WTC11 (cell line): ENCODE data around the gene ZNRF2. TPM values are rescaled to one million over a fixed set of nuclear protein-coding genes. Genes with fewer than 3 reads are reported as not detected.

Experiments
- ATAC-seq: fragments of 200-7000 bp; cut with Tn5 transposase; 2 replicates; pipeline ENCODE4 v1.10.0; 2021; ENCODE audit warnings: mild to moderate bottlenecking, moderate library complexity
- CTCF ChIA-PET: fragments of 300-600 bp; sonication (Branson Sonifier 250); formaldehyde crosslinking; loops from one replicate; lab custom pipeline; 2021; ENCODE audit warnings: antibody characterized with exemption; lab: Charles Lee
- POLR2A ChIA-PET: fragments of 350-600 bp; sonication (Branson Sonifier 250); formaldehyde crosslinking; loops from one replicate; lab custom pipeline; 2021; ENCODE audit warnings: antibody characterized with exemption; lab: Charles Lee
- DNase-seq: peaks from one replicate; pipeline ENCODE4 v3.0.0; 2021; ENCODE audit warnings: low spot score
- H3K27ac Mint-ChIP-seq: 2 replicates; pipeline ENCODE4 v1.8.0; 2021; ENCODE audit warnings: mixed read lengths
- H3K27me3 Mint-ChIP-seq: 2 replicates; pipeline ENCODE4 v1.8.0; 2021; ENCODE audit warnings: low read depth, mild to moderate bottlenecking, moderate library complexity, mixed read lengths
- H3K36me3 Mint-ChIP-seq: 2 replicates; pipeline ENCODE4 v1.8.0; 2021; ENCODE audit warnings: mixed read lengths
- H3K4me1 Mint-ChIP-seq: 2 replicates; pipeline ENCODE4 v1.8.0; 2022; ENCODE audit warnings: mixed read lengths
- H3K4me3 Mint-ChIP-seq: 2 replicates; pipeline ENCODE4 v1.8.0; 2021; ENCODE audit warnings: mild to moderate bottlenecking, moderate library complexity, mixed read lengths
- H3K9me3 Mint-ChIP-seq: 2 replicates; pipeline ENCODE4 v1.8.0; 2021; ENCODE audit warnings: mixed read lengths
- ATF2 ChIP-seq: sonication (generic); formaldehyde crosslinking; IDR thresholded peaks from 2 replicates; pipeline ENCODE4 v1.8.1; 2022; ENCODE audit warnings: low read depth, missing genetic modification reagents, borderline replicate concordance
- CBFB ChIP-seq: sonication (generic); formaldehyde crosslinking; IDR thresholded peaks from 2 replicates; pipeline ENCODE4 v1.8.1; 2022; ENCODE audit warnings: mild to moderate bottlenecking, low read depth, missing genetic modification reagents
- CDX4 ChIP-seq: fragments of 250-450 bp; sonication (Bioruptor Pico); IDR thresholded peaks from 2 replicates; pipeline ENCODE4 v1.9.0; 2021; ENCODE audit warnings: moderate library complexity, mild to moderate bottlenecking, inconsistent platforms, borderline replicate concordance
- E2F5 ChIP-seq: sonication (generic); formaldehyde crosslinking; IDR thresholded peaks from 2 replicates; pipeline ENCODE4 v1.8.1; 2022; ENCODE audit warnings: mild to moderate bottlenecking, moderate library complexity, missing genetic modification reagents
- ESRRA ChIP-seq: sonication (generic); formaldehyde crosslinking; IDR thresholded peaks from 2 replicates; pipeline ENCODE4 v1.8.1; 2022; ENCODE audit warnings: mild to moderate bottlenecking, missing genetic modification reagents, borderline replicate concordance
- FOXJ3 ChIP-seq: sonication (generic); formaldehyde crosslinking; IDR thresholded peaks from 2 replicates; pipeline ENCODE4 v1.9.0; 2021; ENCODE audit warnings: missing genetic modification reagents, mild to moderate bottlenecking, borderline replicate concordance
- GRHL2 ChIP-seq: fragments of 250-450 bp; sonication (Bioruptor Pico); IDR thresholded peaks from 2 replicates; pipeline ENCODE4 v1.8.0; 2022; ENCODE audit warnings: mild to moderate bottlenecking, moderate library complexity; ENCODE audit not compliant: insufficient replicate concordance, severe bottlenecking
- HMGA2 ChIP-seq: fragments of 250-450 bp; sonication (Bioruptor Pico); IDR thresholded peaks from 2 replicates; pipeline ENCODE4 v1.4.0; 2021; ENCODE audit warnings: mild to moderate bottlenecking, moderate library complexity
- IRF2 ChIP-seq: sonication (generic); formaldehyde crosslinking; IDR thresholded peaks from 2 replicates; pipeline ENCODE4 v1.8.0; 2022; ENCODE audit warnings: low read depth, missing genetic modification reagents, borderline replicate concordance
- KAT7 ChIP-seq: sonication (generic); formaldehyde crosslinking; IDR thresholded peaks from 2 replicates; pipeline ENCODE4 v1.8.1; 2023; ENCODE audit warnings: missing genetic modification reagents, mild to moderate bottlenecking, borderline replicate concordance
- MAX ChIP-seq: sonication (generic); formaldehyde crosslinking; IDR thresholded peaks from 2 replicates; pipeline ENCODE4 v1.8.0; 2022; ENCODE audit warnings: mild to moderate bottlenecking, missing genetic modification reagents
- MLX ChIP-seq: sonication (generic); formaldehyde crosslinking; IDR thresholded peaks from 2 replicates; pipeline ENCODE4 v1.8.1; 2023; ENCODE audit warnings: mild to moderate bottlenecking, missing genetic modification reagents, moderate library complexity
- MXD4 ChIP-seq: fragments of 250-450 bp; sonication (Bioruptor Pico); IDR thresholded peaks from 2 replicates; pipeline ENCODE4 v1.8.0; 2021; ENCODE audit warnings: mild to moderate bottlenecking, moderate library complexity, borderline replicate concordance
- PRRX2 ChIP-seq: fragments of 250-450 bp; sonication (Bioruptor Pico); IDR thresholded peaks from 2 replicates; pipeline ENCODE4 v1.8.0; 2021; ENCODE audit warnings: mild to moderate bottlenecking
- RORB ChIP-seq: fragments of 250-450 bp; sonication (Bioruptor Pico); IDR thresholded peaks from 2 replicates; pipeline ENCODE4 v1.9.0; 2021; ENCODE audit warnings: mild to moderate bottlenecking
- TEAD1 ChIP-seq: sonication (generic); formaldehyde crosslinking; IDR thresholded peaks from 2 replicates; pipeline ENCODE4 v1.8.0; 2022; ENCODE audit warnings: mild to moderate bottlenecking, missing genetic modification reagents
- TEAD4 ChIP-seq: sonication (generic); formaldehyde crosslinking; IDR thresholded peaks from 2 replicates; pipeline ENCODE4 v1.8.0; 2022; ENCODE audit warnings: mild to moderate bottlenecking, missing genetic modification reagents
- USF1 ChIP-seq: sonication (generic); formaldehyde crosslinking; IDR thresholded peaks from 2 replicates; pipeline ENCODE4 v1.8.0; 2022; ENCODE audit warnings: mild to moderate bottlenecking, missing genetic modification reagents
- USF2 ChIP-seq: sonication (generic); formaldehyde crosslinking; IDR thresholded peaks from 2 replicates; pipeline ENCODE4 v1.8.1; 2023; ENCODE audit warnings: mild to moderate bottlenecking, missing genetic modification reagents, moderate library complexity
- ZBTB43 ChIP-seq: sonication (generic); formaldehyde crosslinking; IDR thresholded peaks from 2 replicates; pipeline ENCODE4 v1.8.1; 2023; ENCODE audit warnings: mild to moderate bottlenecking, missing genetic modification reagents
- ZNF232 ChIP-seq: sonication (generic); formaldehyde crosslinking; IDR thresholded peaks from 2 replicates; pipeline ENCODE4 v1.8.0; 2022; ENCODE audit warnings: mild to moderate bottlenecking, missing genetic modification reagents
- ZNF263 ChIP-seq: sonication (generic); formaldehyde crosslinking; IDR thresholded peaks from 2 replicates; pipeline ENCODE4 v1.8.1; 2022; ENCODE audit warnings: low read depth, mild to moderate bottlenecking, moderate library complexity, missing genetic modification reagents
- ZNF317 ChIP-seq: sonication (generic); formaldehyde crosslinking; IDR thresholded peaks from 2 replicates; pipeline ENCODE4 v1.8.1; 2023; ENCODE audit warnings: low read depth, mild to moderate bottlenecking, moderate library complexity, missing genetic modification reagents, borderline replicate concordance
- ZNF396 ChIP-seq: fragments of 250-450 bp; sonication (Bioruptor Pico); IDR thresholded peaks from 2 replicates; pipeline ENCODE4 v1.8.0; 2021; ENCODE audit warnings: mild to moderate bottlenecking, moderate library complexity, borderline replicate concordance
- ZNF425 ChIP-seq: fragments of 250-450 bp; sonication (Bioruptor Pico); conservative IDR thresholded peaks from 2 replicates; pipeline ENCODE4 v1.9.0; 2021; ENCODE audit warnings: mild to moderate bottlenecking
- ZNF512 ChIP-seq: sonication (generic); formaldehyde crosslinking; IDR thresholded peaks from 2 replicates; pipeline ENCODE4 v1.8.1; 2022; ENCODE audit warnings: missing genetic modification reagents, borderline replicate concordance
- total RNA-seq: library from RNA; stranded (reverse); gene quantifications from 3 replicates; pipeline ENCODE4 v1.2.3, GENCODE V29; 2021

The ZNRF2 gene
- total RNA-seq, 1 experiment from 2014 or later, result 18.2 TPM

GRCh38 chr7:30379131-30379530 lies 94.7 kb downstream of the ZNRF2 start (continued):
- TF ChIP-seq MLX (CRISPR knock-in tag) (no peak), MXD4 (CRISPR knock-in tag) (no peak), ZNF425 (CRISPR knock-in tag) (no peak), RORB (CRISPR knock-in tag) (no peak), CBFB (CRISPR knock-in tag) (no peak), FOXJ3 (CRISPR knock-in tag) (no peak), CDX4 (CRISPR knock-in tag) (no peak), IRF2 (no peak), PRRX2 (no peak), MAX (CRISPR knock-in tag) (no peak)

GRCh38 chr7:30379741-30380140 lies 95.3 kb downstream of the ZNRF2 start:
- H3K27me3 Mint-ChIP-seq, result no peaks in the 10 kb centered on the region
- H3K27ac Mint-ChIP-seq, result no peak overlapping the region
- no peak for ATAC-seq
- peaks cover 16% of the 10 kb centered on the region for H3K36me3 Mint-ChIP-seq
- ChIA-PET POLR2A (no interaction called here), CTCF (no interaction called here)
- DNase-seq, result no peak
- peaks cover 16% of the 10 kb centered on the region for H3K9me3 Mint-ChIP-seq
- no peaks in the 10 kb centered on the region for H3K4me1 Mint-ChIP-seq
- no peak overlapping the region for H3K4me3 Mint-ChIP-seq
- TF ChIP-seq USF2 (no peak), ZBTB43 (CRISPR knock-in tag) (no peak), TEAD4 (CRISPR knock-in tag) (no peak), ZNF396 (CRISPR knock-in tag) (no peak), KAT7 (CRISPR knock-in tag) (no peak), ZNF232 (no peak), ZNF263 (CRISPR knock-in tag) (no peak), E2F5 (CRISPR knock-in tag) (no peak), ZNF512 (CRISPR knock-in tag) (no peak), HMGA2 (CRISPR knock-in tag) (no peak), GRHL2 (no peak), TEAD1 (CRISPR knock-in tag) (no peak), RORB (CRISPR knock-in tag) (no peak), USF1 (CRISPR knock-in tag) (no peak), ZNF317 (CRISPR knock-in tag) (no peak), ATF2 (CRISPR knock-in tag) (no peak), ESRRA (CRISPR knock-in tag) (no peak)
